ENCODE data around the gene LIX1L. TPM values are rescaled to one million over a fixed set of nuclear protein-coding genes. Genes with fewer than 3 reads are reported as not detected.
A peak's percentile ranks its signal among the peaks of the same experiment; 100 is the strongest.

The LIX1L gene
- total and polyA plus RNA-seq, 2 donors (not counting 1 experiment from before 2014, with no cell fraction given) = 14.4 to 31.7 TPM

GRCh38 chr1:145995148-145995881 is 37.5 kb upstream of the LIX1L start:
- Histone ChIP-seq H3K4me3 (ENCODE audit: control extremely low read depth in 1 of 5, extremely low read depth in 1 of 5, insufficient read depth in 1 of 5, low read depth in 2 of 5, low read length in 4 of 5) (peak overlapping the region; percentile 81 to 100 (median 95)), H3K4me2 (replicated peaks; ENCODE audit: low read depth, low read length, poor library complexity, severe bottlenecking) (peak overlapping the region; percentile 80), H3K79me2 (ENCODE audit: control insufficient read depth, insufficient read depth, low read length) (peaks cover 46% of the 10 kb centered on the region), H3K9me3 (ENCODE audit: control extremely low read depth in 1 of 3, control insufficient read depth in 2 of 3, insufficient read depth in 1 of 3, low read length in 2 of 3) (no peaks in the 10 kb centered on the region), H3K36me3 (replicated peaks in 1 of 2; ENCODE audit: control extremely low read depth in 1 of 2, control insufficient read depth in 1 of 2, extremely low read depth in 1 of 2, insufficient read depth in 2 of 2, low read length in 1 of 2) (peaks cover 12 to 40% of the 10 kb centered on the region in 2 experiments), H4K20me1 (ENCODE audit: control insufficient read depth, insufficient read depth, low read length, poor library complexity, severe bottlenecking) (peaks cover 39% of the 10 kb centered on the region), H2AFZ (ENCODE audit: insufficient read depth, low read depth, low read length, poor library complexity, severe bottlenecking) (no peak overlapping the region), H3K4me1 (ENCODE audit: control insufficient read depth in 2 of 2, insufficient read depth in 2 of 2, low read length in 2 of 2) (peaks cover 54 to 67% of the 10 kb centered on the region in 2 donors), H3K9ac (ENCODE audit: low read length) (peak overlapping the region; percentile 81), H3K27me3 (replicated peaks in 1 of 4; ENCODE audit: control extremely low read depth in 1 of 4, control insufficient read depth in 3 of 4, insufficient read depth in 4 of 4, low read length in 3 of 4) (no peaks in the 10 kb centered on the region), H3K27ac (ENCODE audit: low read length in 2 of 2) (peak overlapping the region; percentile 82 to 96)
- DNase-seq (peak; percentile 15), ATAC-seq (ENCODE audit: low read depth) (no peak)
- Mint-ChIP-seq H3K9me3 (ENCODE audit: insufficient read depth) (no peaks in the 10 kb centered on the region), H3K4me3 (peak overlapping the region; percentile 95), H3K27ac (peak overlapping the region; percentile 100), H3K4me1 (peaks cover 80% of the 10 kb centered on the region), H3K27me3 (no peaks in the 10 kb centered on the region)
- ChIA-PET POLR2A (interaction anchor here (0.7 to 12.1 kb wide), 4 partner anchors 9 to 16 kb away, joined by 3 to 131 read pairs (median 24); no protein-coding TSS in a partner anchor), CTCF (interaction anchor here (1.8 to 14.8 kb wide), 3 partner anchors 14 to 37 kb away, joined by 5 to 207 read pairs (median 135); partner anchors contain the start of gene LIX1L)
- intact Hi-C loops (cut with micrococcal nuclease) = loop anchor here (5.0 kb wide), 1 partner anchor 138 kb away; the partner anchor contains the start of gene PIAS3
- TF ChIP-seq EZH2 (IDR thresholded peaks at IDR 0.05; ENCODE audit: borderline replicate concordance, insufficient read depth, low read depth, low read length, poor library complexity, severe bottlenecking) (no peak), CTCF (IDR thresholded peaks at IDR 0.05) (no peak)
- WGBS (ENCODE audit: insufficient coverage) = 0% methylated on average over 1 of the region's 8 CpGs
